Stimulated activated CD8-positive, alpha-beta memory T cell treated with anti-CD3 and anti-CD28 coated beads, Interleukin-15, amount 100 ng/mL, for 1 hour (primary cell): Measurements from ENCODE around the gene B4GALT4.
"Not testable (repeated sequence)": the region's sequence is repeated elsewhere in the genome, so short reads cannot be mapped to it uniquely, and the experiment has no call there.

ENCODE experiments used
- DNase-seq: peaks from one replicate; pipeline ENCODE4 v3.0.0-alpha.2; 2020; ENCODE audit warnings: low read depth

The B4GALT4 gene, protein sequence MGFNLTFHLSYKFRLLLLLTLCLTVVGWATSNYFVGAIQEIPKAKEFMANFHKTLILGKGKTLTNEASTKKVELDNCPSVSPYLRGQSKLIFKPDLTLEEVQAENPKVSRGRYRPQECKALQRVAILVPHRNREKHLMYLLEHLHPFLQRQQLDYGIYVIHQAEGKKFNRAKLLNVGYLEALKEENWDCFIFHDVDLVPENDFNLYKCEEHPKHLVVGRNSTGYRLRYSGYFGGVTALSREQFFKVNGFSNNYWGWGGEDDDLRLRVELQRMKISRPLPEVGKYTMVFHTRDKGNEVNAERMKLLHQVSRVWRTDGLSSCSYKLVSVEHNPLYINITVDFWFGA

DNA sequence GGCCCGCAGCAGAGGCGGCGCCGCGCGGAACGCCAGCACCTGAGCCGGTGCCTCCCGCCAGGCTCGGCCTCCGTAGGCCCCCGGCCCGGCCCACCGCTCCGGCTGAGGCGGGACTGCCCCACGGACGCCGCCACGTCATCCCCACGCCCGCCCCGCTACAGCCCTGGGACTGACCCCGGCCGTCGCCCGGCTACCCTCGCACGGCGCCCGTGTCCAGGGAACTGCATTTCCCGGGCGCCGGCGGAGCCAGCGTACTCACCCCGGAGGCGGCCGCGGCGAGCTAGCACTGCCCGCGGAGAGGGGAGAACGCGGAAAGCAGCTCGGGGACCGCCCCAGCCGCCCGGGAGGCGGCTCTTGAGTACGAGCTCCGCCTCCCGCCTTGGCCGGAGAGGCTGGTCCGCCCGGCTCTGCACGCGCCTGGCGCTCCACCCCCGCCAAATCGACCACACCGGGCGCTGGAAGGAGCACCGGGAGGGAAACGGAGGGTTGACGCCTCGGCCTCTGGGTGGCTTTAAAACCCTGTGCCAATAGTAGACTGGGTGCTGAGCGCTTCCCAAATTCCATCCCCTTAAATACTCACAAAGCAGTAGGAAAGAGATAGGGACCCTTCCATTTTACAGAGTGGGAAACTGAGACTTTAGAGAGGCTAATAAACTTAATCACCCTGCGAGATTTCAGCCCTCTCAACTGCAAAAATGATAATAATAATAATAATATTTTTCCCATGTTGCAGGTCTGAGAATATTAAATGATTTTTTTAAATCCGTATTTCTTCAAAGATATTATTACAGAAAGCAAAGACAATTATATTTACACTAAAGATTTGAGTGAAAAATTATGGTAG lies at the start of gene B4GALT4:
B4GALT4 (minus strand) TSS at position 288 of the 844 bp plus-strand sequence. CDS start 10,779 bp downstream, outside the sequence.
- peak; percentile 34 for DNase-seq

DNA sequence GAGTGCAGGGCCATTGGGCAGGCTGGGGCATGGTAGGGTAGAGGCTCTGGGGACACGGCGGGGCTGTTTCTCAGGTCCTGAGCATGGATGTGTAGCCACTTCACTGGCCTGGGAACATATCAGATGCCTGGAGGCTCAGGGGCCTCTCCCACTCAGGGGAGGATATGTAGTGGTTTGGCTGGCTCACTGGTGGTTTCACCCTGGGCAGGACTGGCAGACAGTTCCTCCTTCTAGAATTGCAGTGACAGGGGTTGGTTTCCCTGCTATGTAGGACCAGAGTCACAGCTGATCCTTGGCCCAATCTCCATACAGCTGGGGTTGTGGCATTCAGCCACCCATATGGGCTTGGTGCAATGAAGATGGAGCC lies 48.7 kb upstream of the B4GALT4 start:
- DNase-seq = no peak

DNA sequence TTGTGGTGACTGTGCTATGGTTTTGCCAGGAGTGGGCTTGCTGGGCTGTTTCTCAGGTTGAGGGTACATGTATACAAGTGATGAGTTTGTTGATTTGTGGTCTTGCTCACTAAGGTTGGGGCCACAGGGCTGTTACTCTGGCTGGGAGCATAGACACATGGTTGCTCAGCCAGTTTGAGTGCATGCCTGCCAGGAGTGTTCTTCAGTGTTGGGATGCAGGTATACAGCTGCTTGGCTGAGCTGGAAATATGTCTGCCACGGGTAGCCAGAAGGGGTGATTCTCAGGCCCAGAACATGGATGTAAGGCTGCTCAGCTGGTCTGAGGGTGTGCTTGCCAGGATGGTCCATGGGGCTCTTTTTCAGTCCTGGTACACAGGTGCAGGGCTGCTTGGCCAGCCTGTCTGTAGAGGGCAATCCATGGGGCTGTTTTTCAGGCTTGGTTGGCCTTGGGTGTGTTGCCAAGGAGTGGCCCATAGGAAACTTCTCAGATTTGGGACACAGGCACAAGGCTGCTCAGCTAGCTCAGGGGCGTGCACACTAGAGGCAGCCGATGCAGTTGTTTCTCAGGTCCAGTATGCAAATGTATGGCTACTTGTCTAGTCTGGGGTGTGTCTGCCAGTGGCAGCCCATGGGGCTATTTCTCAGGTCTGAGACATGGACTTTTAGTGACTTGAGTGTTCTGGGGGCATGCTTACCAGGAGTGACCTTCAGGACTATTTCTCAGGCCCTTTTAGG lies 48.2 kb upstream of the B4GALT4 start:
- DNase-seq = no peak

DNA sequence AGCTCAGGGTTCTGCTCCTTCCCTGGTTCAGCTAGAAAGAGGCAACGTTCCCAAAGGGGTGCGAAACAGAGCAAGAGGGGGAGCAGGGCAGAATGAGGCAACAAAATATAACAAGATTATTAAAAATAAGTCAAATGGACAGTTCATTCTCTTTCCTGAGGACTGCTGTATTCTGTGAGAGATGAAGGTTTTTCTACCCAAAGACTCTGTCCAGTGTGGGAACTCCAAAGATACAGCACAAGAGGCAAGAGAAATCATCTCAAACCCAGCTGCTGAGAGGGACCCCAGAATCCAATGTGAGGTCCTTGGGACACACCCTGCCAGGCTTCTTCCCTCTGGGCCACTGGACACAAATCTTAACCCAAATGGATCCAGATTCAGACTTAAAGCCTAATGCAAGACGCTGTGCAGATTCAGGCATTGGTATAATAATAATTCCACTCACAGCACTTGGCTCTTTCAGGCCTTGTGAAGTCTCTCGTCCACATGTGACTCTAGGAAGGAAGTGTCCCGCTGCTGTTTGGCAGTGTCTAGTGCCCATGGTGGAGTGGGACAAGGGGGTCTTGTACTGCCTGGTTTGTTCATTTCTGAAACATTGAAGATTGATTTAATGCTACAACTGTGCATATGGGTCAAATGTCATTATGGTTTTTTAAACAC lies 39.0 kb upstream of the B4GALT4 start:
- DNase-seq = no peak

DNA sequence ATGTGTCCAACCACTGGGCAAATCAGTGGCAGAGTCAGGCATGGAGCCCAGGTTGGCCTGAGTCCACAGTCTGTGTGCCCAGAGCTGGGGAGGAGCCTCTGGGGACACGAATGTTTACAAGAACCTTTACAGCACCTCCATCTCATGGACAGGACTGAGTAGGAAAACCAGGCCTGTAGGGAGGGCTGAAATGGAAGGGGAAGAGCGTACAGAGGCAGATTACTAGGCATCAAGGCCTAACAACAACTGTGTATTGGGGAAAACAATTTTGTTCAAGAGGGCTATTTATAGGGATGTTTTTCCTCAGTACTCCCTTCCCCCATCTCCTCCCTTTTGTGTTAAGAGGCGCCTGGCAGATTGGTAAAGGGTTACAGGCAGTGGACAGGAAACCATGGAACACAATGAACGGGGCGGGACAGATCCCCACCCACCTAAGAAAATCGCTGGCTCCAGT lies 38.5 kb upstream of the B4GALT4 start:
- DNase-seq = no peak

DNA sequence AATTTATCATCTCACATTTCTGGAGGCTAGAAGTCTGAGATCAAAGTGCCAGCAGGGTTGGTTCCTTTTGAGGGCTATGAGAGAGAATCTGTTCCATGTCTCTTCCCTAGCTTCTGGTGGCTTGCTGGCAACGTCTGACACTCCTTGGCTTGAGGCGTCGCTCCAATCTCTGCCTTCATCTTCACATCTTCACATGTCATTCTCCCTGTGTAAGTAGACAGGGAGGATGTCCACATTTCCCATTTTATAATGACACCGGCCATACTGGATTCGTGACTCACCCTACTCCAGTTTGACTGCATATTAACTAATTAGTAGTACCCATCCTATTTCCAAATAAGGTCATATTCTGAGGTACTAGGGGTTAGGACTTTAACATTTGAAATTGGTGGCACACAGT lies 36.0 kb upstream of the B4GALT4 start:
- no peak for DNase-seq

DNA sequence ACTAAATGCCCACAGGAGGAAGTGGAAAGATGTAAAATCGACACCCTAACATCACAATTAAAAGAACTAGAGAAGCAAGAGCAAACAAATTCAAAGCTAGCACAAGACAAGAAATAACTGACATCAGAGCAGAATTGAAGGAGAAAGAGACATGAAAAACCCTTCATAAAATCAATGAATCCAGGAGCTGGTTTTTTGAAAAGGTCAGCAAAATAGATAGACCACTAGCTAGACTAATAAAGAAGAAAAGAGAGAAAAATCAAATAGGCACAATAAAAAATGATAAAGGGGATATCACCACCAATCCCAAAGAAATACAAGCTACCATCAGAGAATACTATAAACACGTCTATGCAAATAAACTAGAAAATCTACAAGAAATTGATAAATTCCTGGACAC lies 29.5 kb upstream of the B4GALT4 start:
- DNase-seq = not testable (repeated sequence)

DNA sequence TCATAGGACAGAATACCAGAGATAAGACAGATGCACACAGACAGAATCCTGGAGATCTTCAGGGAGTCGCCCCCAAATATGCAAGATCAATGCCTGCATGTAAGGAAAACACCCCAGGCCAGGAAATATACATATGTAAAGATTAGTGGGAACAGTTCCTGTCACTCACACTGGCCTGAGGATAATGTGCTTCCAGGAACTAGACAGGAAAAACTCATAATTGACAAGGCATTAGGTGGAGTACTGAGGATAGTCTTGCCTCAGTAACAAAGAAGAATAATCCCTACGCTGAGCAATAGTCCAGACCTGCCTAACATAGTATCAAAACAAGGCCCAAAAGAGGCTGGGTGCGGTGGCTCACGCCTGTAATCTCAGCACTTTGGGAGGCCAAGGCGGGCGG lies 20.4 kb upstream of the B4GALT4 start:
- DNase-seq = no peak

DNA sequence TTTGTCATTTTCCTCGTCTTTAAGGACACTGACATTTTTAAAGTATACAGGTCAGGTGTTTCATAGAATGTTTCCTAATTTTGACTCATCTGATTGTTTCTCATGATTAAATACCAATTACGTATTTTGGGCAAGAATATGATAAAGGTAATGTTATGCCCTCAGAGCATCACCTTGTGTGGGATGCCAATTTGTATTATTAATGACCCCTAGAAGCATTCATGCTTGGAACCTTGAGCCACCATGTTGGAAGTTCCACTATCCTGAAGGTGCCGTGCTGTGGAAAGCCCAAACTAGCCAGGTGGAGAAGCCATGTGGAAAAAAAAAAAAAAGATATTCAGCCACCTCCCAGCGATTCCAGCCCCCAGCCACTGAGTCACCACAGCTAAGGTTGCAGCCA lies 19.1 kb upstream of the B4GALT4 start:
- DNase-seq = no peak

DNA sequence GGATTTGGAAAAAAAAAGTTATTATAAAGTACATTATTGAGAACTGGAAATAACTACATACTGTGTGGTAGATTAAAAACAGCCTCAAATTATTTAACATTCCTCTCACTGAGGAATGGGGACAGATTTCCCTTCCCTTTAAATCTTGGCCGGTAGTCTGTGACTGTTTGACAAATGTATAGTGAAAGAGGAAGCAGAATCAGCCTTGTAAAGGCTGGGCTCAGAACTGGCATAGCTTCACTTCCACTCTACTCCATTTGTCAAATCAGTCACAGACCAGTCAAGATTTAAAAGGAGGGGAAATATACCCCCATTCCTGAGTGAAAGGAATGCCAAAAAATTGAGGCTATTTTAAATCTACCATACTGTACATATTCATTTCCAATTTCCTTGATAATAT lies 18.2 kb upstream of the B4GALT4 start:
- DNase-seq = no peak

DNA sequence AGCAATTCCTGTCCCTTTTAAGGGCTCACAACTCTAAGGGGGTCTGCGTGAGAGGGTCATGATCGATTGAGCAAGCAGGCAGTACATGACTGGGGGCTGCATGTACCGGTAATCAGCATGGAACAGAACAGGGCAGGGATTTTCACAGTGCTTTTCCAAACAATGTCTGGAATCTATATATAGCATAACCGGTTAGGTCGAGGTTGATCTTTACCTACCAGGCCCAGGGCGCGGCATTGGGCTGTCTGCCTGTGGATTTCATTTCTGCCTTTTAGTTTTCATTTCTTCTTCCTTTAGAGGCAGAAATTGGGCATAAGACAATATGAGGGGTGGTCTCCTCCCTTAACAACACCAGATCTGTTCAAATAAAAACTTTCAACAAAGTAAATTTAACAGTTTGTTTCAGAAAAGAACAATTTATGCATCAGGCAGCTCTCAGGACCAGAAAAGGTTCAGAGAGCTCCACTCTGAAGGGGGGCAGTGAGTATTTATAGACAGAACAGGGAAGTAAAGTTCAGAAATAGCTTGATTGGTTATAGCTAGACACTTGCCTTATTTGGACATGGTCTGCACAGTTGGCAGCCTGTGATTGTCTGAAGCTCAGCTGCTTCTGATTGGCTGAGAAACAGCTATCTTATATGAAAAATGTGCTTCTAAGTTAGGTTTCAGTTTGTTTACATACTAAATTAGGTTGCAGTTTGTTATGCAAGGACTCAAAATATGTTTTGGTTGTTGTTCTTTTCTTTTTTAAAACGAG lies 17.2 kb upstream of the B4GALT4 start:
- DNase-seq = no peak

DNA sequence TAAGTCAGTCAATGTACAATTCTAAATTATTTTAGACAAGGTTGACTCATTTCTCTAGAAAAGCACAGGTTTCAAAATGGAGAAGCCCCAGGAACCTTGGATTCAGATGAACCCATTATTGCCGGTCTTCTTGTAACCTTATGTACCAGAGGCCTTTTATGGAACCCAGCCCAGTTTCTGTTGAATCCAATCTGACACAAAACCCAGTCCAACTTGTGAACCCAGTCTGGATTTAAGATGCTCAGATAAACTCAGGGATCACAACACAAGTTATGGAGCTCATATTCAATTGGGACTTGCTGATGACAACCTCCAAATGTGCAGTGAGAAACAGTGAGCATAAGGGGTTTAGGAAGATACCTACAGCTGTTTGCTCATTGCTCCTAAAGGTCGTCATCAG lies 16.4 kb upstream of the B4GALT4 start:
- DNase-seq = no peak

DNA sequence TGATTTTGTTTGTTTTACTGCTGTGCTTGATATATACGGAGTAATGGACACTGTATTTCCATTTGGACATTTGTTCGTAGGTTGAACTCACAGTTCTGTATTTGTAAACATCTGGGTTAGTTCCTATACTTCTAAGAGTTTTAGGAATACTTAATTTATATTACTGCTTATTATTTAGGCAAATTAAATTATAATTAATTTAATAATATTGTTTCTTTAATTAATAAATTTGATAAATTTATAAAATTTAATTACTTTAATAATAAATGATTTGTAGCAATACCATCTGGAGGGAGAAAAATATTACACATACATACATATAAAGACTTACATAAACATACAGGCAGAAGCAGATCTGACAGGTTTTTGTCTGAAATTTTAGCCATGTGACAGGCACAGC lies 14.5 kb upstream of the B4GALT4 start:
- DNase-seq = no peak

DNA sequence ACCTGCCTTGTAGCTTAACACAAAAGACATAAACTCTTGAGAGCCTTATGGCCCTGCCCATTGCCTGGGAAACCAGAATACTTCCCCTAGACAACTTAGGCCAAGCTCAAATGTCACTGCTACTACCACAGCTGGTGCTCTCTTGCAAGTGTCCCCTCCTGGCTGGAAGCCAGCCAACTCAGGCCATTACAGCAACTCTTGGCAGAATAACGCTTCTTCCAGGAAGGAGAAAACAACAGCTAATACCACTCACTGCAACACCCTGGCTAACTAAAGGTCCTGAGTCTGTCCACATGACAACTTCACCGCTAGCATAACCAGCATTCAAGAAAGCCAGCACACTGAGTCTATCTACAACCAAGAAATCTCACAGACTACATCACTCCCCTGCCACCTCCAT lies 5.1 kb upstream of the B4GALT4 start:
- DNase-seq = no peak

DNA sequence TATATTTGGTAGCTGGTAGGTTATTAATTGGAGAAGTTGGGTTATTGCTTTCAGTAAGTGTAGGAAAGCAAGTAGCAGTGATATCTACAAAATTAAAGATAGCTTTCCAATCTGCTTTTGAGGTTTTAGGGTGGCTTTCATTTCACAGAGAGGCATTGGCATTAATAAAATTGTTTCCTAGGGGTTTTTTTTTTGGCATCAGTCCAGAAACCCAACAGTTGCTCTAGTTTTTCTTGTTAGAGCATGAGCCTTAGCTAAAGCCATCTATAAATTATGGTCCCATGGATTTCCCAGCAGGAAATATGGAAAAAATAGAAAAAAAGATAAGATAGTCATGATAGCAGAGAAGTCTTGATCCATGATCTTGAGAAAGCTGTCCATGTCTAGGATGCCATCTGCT lies 3.0 kb upstream of the B4GALT4 start:
- DNase-seq = no peak

DNA sequence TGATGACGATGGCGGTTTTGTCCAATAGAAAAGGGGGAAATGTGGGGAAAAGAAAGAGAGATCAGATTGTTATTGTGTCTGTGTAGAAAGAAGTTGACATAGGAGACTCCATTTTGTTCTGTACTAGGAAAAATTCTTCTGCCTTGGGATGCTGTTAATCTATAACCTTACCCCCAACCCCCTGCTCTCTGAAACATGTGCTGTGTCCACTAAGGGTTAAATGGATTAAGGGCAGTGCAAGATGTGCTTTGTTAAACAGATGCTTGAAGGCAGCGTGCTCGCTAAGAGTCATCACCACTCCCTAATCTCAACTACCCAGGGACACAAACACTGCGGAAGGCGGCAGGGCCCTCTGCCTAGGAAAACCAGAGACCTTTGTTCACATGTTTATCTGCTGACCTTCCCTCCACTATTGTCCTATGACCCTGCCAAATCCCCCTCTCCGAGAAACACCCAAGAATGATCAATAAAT lies 2.4 kb upstream of the B4GALT4 start:
- DNase-seq = not testable (repeated sequence)

DNA sequence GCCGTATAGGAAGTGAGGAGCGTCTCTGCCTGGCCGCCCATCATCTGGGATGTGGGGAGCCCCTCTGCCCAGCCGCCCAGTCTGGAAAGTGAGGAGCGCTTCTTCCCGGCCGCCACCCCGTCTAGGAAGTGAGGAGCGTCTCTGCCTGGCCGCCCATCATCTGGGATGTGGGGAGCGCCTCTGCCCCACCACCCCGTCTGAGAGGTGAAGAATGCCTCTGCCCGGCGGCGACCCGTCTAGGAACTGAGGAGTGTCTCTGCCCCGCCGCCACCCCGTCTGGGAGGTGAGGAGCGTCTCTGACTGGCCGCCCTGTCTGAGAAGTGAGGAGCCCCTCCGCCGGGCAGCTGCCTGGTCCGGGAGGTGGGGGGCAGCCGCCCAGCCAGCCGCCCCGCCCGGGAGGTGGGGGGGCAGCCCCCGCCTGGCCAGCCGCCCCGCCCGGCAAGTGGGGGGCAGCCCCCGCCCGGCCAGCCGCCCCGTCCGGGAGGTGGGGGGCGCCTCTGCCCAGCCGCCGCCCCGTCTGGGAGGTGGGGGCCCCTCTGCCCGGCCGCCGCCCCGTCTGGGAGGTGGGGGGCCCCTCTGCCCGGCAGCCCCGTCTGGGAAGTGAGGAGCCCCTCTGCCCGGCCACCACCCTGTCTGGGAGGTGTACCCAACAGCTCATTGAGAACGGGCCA lies 1.8 kb upstream of the B4GALT4 start:
- not testable (repeated sequence) for DNase-seq

DNA sequence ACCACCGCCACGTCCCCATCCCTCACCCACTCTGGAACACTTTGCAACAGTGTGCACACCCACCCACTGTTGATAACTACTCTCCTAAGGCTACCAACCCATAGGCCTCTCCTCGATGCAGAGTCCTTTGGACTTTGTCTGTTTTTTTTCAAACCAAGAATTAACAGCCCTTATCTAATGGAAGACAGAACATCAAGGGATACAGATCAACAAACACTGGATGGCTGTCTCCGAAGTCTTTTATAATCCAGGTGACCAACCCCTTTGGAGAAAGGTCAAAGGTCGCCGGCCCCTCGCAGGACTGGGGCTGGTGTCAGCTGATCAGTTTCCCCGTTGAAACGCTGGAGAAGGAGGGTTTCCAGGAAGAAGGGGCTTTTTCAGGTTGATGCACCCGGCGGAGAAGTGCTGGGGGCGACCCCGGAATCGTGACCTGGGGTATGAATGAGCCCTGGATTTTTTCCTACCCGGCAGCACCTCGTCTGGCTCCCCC lies 532 bp downstream of the B4GALT4 start:
- DNase-seq = no peak

DNA sequence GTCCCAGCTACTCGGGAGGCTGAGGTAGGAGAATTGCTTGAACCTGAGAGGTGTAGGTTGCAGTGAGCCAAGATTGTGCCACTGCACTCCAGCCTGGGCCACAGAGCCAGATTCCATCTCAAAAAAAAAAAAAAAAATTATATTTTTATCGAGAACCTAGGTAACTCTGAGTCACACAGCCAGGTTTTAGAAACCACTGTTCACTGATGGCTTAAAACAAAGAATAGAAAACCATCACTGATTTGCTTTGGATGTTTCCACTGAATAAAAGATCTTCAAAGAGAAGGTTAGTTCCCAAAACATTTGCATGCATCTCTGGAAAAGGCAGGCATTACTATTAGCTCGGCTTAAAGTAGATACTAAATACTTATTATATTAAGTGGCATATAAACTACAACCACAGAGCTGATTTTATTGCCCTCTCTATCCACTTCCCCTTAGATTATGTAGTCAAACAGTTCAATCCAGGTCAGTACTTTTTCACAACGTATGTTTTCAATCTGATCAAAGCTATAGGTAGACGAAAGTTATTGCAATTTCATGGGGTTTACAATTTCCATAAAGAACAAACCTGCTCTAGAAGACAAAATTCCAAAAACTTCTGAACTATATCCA lies 1.4 kb downstream of the B4GALT4 start:
- DNase-seq = no peak

DNA sequence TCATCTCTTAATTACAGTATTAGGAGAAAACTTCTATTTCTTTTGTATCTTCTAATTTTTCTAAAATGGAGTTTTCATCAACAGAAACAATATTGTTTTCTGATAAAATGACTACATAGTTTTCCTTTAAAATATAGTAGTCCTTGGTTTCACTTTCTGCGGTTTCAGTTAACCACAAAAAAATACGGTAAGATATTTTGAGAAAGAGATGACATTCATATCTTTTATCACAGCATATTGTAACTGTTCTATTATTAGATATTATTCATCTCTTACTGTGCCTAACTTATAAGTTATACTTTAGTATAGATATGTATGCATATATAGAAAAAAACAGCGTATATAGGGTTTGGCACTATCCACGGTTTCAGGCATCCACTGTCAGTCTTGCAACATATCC lies 2.3 kb downstream of the B4GALT4 start:
- DNase-seq = no peak
